CD4-positive, alpha-beta T cell treated with Interleukin-4 for 1 hour (primary cell): ENCODE results near the gene CCL17.

ENCODE experiments used
- DNase-seq, 2 donors: peaks; one replicate each; pipeline ENCODE4 v3.0.0-alpha.2; 2020 to 2022

CCL17 gene

DNA sequence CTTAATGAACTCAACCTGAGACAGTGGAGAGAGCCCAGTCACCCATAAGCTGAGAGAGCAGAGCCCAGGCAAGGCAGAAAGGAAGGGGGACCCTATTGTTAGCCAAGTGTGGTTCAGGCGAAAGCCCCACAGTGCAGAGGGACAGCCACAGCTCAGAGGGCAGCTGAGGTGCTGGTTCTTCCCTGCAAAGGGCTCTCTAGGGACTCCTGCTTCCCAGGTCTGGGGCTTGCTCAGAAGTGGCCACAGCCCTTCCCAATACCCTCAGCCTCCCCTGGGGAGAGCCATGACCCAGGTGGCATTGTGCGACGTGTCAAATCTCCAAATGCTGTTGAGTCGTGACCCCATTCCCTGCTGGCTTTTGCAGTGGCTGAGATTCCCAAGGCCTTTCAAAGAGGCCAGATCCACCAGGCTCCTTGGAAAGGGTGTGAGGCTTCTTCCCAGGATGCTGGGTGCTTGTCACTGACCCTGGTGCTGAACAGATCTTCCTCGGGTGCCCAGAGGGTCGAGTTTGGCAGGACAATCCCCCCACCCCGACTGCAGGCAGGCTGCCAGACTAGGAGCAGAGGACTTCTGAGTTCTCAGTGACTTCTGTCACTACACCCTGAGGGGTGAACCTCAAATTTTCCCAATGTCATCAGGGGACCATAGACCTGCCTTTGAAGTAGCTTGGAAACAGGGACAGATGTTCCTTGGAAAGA is 2.5 kb upstream of the CCL17 start:
- DNase-seq: no peak

DNA sequence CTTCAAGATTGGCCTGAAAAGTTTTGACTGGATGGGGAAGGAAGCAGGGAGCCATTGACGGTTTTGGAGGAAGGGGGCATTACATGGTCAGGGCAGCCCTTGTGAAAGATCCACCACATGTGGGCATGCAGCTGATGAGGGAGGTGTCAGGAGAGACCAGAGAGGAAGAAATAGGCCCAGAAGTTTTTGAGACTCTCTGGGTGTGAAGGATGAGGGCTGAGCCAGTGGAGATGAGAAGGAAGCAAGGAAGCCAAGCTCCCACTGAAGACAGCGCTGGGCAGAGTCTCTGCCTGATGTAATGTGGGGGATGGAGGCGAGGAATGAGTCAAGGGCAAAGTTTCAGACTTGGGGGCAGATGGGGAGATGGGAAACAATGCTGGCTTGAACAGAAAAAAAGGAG is 530 bp downstream of the CCL17 start:
- DNase-seq: no peak

DNA sequence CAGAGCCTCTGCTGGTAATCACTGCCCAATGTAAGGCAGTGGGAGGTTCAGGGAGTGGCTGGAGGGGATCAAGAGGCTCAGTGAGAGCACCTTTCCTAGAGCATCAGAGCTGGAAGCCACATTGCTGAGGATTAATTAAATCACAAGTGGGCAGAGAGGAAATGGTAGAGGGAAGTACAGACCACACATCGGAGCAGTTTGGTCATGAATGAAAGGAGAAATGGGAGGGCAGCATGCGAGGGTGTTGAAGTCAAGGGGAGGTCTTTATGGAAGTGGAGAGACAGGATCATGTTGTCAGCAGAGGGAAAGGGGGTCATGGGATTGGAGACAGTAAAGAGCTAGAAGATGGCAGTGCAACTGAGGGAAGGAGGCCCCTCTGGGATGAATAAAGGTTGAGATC is 2.3 kb downstream of the CCL17 start:
- no peak for DNase-seq

DNA sequence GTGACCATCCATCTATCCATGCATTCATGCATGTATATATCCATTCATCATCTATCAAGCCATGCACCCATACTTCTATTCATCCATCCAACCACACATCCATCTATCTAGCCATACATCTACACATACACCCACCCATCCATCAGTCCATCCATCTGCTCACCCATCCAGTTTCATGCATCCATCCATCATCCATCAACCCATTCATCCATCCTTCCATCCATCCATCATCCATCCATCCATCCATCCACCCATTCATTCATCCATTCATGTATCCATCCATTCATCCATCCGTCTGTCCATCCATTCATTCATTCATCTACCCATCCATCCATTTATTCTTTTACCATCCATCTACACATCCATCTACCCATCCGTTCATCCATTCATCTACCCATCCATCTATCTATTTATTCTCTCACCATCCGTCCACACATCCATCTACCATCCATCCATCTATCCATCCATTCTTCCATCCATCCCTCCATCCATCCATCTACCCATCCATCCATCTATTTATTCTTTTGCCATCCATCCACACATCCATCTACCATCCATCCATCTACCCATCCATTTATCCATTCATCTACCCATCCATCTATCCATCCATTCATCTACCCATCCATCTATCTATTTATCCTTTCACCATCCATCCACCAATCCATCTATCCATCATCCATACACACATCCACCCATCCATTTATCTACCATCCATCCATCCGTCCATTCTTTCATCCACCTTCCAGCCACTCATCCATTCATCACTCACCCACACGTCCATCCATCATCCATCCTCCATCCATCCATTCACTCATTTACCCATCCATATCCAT is 3.2 kb downstream of the CCL17 start:
- DNase-seq: no peak

DNA sequence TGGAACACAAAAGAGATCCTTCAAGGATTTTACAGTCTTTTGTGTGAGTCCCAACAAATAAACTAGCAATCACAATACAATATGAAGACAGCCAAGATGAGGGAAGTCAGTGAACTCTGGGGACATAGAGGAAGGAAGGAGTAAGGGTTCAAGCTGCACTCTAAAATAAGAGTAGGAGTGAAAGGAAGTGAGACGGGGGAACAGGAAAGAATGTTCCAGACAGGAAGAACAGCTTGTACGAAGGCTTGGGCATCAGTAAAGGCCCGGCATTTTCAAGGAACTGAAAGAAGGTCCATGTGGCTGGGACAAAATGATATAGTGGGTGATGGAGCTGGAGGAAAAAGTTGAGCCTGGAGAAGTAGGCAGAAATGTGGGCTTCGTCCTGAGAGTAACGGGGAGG is 4.5 kb downstream of the CCL17 start:
- DNase-seq: no peak

DNA sequence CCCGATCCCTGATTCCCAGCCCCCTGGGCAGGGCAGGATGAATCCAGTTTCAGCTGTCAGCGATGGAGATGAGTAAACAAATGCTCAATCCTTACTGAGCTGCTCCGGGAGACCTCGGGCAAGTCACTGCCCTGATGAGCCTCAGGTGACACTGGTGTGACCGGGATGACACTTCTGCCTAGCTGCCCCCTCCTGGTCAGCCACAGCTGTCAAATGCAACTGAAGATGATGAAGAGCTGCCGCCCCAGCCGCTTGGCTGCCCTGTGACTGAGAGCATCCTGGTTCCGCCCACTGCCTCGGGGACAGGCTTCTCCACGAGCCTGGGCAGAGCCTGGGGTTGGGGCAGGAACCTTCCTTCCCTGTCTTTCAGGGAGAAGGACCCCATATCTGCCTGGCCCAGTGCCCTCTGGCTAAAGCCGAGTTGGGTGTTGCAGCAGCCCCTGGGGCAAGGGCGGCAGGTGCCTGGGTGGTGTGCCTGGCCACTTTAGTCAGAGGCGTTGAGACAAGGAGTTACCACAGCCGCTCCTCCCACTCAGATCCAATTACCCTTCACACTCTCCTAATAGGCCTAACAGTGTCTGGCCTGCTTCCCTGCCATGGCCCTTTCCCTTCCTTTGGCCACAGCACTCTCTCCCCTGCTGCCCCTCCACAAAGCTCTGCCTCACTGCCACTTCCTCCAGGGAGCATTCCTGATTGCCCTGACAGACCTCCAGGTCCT is 5.5 kb downstream of the CCL17 start:
- DNase-seq: no peak

DNA sequence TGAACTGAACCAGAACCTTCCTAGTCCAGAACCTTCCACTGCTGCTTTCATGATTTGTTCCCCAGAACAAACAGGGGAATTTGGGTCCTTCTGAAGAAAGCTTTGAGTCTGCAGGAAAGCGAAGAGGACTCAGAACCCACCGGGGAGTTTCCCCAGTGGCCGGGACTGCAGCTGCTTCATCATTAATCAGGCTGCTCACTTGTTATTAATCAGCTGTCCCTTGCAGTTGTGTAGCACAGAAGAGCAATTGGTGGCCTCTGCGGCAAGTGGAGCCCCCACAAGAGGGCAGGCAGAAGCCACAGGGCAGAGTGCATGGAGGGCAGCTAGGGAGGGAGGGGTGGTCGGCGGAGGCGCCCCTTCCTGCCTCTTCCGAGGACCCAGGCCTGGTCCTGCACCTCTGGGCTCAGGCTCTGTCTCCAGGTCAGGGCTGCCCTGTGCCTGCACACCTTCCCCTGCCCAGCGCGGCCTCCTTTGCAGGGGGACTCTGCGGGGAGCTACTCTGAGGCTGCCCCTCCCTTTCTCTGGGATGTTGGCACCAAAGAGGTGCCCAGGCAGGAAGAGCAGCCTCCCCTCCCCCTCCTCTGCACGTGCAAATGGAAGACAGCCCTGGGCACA is 6.9 kb downstream of the CCL17 start:
- DNase-seq: no peak

DNA sequence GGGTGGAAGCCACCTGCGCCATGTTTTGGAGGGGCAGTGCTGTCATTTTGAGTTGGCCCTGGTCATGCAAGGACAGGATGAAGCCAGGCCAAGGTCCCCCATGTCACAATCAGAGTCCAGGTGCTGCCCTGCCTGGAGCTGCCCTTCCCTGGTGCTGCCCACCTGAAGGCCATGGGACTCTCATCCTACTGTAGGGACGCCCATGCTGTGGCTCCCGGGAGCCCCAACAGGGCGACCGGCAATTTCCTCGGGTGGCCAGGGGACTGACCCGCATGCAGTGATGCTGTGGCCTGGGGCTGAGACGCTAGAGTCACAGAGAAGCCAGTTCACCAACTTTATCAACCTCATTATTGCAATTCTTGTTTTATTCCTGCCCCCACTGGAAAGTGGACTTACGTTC is 8.0 kb downstream of the CCL17 start:
- no peak for DNase-seq

DNA sequence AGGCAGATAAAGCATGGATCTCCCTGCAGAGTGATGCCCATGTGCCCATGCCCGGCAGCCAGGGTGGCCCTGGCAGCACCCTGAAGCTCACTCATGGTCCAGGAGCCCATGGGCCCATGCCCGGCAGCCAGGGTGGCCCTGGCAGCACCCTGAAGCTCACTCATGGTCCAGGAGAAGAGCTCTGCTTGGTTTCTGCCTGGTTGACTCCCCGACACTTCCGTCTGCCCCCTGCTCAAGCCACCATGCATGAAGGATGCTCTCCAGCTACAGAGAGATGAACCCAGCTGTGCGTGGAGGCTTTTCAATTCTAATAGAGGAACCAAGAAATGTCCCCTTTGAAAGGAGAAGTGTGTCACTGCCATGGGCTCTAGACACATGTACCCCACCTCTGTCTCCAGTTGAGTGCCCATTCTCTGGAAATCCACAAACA is 8.7 kb downstream of the CCL17 start:
- peak in 1 of 2 donors; percentile 65 for DNase-seq

DNA sequence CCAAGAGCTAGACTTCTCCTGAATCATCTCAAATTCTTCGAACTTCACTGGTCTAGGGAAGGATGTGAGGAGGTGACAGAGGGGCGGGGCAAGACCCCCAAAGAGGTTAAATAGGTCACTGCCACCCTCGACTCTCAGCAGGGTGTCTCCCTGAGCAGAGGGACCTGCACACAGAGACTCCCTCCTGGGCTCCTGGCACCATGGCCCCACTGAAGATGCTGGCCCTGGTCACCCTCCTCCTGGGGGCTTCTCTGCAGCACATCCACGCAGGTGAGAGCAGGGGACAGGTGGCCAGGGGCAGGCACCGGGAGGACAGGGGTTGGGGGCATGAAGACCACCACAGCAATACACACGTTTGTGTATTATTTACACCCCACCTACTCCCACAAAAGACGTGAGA is 9.2 kb downstream of the CCL17 start:
- DNase-seq: no peak

DNA sequence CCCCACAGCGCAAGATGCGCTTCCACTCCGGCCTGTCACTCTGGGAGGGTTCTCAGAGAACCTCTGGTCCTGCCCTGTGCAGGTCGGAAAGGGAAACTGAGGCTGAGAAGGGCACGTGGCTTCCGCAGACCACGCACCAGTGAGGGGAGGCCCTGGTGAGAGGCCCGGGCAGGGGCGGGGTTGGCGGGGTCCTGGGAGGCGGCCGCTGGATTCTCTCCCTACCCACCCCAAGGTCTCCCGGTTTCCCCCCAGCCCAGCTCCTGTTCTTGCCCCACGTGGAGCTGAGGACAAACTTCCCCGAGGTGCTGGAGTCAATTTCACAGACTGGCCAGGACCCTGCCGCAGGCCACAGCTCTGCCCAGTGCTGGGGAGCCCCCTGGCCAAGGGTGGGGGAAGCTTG is 11.5 kb downstream of the CCL17 start:
- no peak for DNase-seq

DNA sequence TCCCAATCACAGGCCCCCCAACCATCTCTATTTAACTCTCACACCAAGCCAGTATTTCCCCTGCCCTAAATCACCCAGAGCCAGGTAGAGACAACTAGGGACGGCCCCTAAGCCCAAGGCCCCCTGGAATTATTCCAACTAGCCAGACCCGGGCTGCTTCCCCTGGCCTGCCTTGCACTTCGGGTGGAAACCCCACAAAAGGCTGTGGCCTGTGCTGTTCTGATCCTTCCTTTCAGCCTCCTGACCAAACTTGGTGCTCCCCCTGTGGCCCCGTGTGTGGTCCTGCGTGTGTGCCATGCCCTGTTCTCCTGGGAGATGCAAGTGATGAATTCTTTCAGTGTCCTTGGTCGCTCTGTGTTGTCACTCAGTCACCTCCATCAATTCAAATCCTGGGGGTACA is 14.9 kb downstream of the CCL17 start:
- no peak for DNase-seq

DNA sequence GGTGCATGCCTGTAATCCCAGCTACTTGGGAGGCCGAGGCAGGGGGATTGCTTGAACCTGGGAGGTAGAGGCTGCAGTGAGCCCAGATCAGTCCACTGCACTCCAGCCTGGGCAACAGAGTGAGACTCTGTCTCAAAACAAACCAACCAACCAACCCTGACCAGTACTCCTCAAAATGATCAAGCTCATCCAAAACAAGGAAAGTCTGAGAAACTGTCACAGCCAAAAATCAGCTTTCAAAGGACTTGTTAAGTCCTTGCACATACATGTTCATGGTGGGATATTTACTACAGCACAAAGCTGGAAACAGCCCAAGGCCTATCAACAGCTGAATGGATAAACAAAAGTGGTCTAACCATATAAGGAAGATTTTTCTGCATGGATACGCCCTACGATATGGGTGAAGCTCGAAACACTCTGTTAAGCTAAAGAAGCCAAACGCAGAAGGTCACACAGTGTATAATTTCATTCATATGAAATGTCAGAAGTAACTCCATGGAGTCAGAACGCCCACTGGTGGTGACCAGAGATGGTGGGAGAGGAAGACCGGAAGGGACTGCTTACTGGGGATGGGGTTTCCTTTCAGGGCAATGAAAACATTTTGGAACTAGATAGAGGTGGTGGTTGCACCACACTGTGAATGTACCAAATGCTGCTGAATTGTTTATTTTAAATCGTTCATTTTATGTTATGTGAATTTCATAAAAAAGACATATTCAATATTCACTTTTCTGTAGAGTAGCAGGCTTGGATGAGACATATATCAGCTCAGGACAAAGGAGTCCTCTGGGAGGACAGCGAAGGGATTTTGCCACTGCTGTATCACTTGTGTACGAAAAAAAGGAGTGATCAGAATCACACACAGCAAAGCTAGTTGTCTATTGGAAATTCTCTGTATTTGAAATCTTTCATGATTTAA is 17.7 kb downstream of the CCL17 start:
- DNase-seq: no peak

DNA sequence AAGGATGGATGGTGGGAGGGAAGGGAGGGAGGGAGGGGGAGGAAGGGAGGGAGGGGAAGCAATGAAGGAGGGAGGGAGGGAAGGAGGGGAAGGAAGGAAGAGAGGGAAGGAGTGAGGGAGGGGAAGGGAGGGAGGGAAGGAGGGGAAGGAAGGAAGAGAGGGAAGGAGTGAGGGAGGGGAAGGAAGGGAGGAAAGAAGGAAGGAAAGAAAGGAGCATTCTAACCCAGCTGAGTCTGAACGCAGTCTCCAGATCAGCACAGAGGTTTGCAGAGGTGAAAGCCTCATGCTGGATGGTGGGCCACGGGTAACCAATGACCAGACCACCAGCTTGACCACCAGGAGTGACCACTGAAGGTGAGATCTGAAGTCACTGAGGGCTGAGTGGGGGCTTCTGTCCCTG is 18.6 kb downstream of the CCL17 start:
- DNase-seq: no peak

DNA sequence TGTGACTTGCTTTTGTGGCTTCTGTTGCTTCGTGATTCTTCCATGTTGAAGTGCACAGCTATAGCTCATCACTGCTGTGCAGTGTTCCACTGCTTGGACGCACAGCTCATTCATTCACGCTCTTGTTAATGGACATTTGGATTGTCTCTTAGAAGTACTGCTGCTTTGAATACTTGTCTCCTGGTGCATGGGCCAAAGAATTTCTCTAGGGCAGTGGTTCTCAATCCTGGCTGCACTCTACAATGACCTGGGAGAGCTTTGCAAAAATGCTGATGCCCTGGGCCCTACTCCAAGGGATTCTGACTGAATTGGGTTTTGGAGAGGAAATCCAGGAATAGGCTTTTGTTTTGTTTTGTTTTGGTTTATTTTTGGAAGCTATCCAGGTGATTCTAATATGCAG is 20.0 kb downstream of the CCL17 start:
- no peak for DNase-seq

DNA sequence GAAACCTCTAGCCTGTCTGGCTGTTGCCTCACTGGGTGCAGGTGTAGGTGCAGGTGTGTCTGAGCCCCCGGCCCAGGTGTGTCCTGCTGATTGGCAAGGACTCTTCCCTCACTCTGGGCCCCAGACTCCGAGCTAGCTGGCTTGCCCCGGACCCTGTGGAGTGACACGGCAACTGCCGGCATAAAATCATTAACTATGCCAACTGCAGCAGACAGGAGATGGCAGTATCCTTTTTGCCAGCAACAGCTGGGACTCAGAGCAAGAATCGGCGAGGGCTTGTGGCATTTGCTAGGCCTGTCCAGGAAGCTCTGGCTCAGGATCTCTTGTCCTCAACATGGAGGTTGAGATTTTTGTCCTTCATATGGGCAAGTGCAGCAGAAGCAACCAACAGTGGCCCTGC is 21.8 kb downstream of the CCL17 start:
- DNase-seq: no peak

DNA sequence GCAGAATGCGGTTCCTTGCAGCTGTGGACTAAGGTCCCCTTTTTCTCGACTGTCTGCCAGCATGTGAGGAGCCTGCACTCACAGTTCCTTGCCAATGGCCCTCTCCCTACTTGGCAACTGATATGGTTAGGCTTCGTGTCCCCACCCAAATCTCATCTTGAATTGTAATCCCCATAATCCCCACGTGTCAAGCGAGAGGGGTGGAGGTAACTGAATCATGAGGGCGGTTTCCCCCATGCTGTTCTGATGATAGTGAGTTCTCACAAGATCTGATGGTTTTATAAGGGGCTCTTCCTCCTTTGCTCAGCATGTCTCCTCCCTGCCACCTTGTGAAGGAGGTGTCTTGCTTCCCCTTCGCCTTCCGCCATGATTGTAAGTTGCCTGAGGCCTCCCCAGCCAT is 22.7 kb downstream of the CCL17 start:
- DNase-seq: no peak

DNA sequence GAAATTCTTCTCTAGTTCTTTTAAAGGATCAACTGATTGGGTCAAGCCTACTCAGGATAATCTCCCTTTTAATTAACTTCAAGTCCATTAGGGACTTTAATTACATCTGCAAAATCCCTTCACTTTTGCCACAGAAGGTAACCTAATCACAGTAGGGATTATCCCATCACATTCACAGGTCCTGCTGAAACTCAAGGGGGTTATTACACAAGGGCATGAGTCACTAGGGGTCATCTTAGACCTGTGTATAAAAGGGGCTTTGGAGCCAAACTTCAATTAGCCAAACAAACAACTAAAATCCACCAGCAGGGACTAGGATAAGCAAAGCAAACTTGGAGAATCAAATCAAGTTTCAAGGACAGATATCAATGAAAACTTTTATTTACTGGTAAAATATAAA is 23.3 kb downstream of the CCL17 start:
- no peak for DNase-seq

DNA sequence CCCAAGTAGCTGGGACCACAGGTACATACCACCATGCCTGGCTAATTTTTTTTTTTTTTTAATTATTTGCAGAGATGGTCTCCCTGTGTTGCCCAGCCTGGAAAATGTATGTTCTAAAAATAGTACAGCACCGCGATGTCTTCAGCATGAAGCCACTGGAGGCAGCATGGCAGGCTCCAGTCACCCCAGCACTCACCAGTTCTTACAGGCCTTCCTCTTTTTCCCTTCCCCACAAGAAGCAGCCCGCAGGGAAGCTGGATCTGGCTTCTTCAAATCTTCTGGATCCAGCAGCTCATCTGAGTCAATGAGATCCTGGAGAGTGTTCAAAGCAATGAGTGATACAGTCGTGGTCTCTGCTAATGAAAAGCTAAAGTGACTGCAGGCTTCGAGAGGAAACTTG is 26.4 kb downstream of the CCL17 start:
- DNase-seq: no peak

DNA sequence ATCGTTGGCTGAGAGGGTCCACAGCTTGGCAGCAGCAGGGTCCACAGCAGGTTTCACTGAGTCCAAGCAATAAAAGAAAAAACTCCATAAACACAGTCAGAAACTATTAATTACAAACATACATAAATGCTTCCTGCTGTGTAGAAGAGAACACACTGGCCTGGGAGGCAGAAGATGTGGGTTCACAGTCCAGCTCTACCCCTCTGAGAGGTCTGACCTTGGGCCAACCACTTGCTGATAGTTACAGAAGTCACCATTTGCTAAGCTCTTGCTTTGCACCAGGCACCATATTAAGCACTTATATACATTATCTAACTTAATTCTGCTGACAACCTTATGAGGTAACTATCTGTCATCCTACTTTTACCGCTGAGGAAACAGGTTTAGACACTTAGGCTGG is 27.9 kb downstream of the CCL17 start:
- no peak for DNase-seq

DNA sequence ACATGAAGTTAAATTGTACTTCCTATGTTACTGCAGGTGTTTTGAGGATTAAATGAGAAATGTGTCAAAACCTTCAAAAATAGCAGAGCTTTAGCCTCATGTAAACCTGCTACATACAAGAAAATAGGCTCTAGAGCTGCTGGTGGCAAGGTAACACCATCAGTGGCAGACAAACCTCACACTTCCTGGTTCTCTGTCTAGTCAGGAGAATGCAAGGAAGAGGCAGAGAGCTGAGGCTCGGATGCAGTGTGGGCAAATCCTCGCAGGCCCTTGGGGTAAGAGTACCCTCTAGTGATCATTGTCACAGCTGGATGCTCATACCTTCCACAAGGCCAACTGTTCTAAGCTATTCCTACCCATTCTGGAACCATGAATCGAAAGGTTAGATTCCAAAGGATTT is 28.4 kb downstream of the CCL17 start:
- DNase-seq: no peak

DNA sequence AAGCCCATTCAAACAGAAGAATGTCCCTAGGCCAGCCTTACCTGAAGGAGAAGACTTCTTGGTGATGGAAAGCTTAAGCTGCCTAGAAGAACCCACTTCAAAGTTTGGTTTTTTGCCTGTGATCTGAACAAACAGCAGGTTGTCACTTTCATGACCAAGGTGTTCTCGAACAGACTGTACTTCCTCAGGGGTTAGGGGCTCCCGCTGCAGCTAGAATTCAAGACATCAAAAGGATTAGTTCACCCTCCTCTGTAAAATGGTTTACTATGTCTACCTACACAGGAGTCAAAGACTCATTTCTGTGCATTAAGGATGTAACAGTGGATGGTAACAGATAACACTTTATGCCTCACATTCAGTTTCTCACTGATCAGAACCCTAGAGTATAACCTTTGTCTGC is 29.4 kb downstream of the CCL17 start:
- DNase-seq: no peak
